IgD-negative memory B cell (primary cell): ENCODE results near the gene SRRM4. TPM values are rescaled to one million over a fixed set of nuclear protein-coding genes. Genes with fewer than 3 reads are reported as not detected.
"Not testable (repeated sequence)": the region's sequence is repeated elsewhere in the genome, so short reads cannot be mapped to it uniquely, and the experiment has no call there.

Experiments used
- H3K27ac Mint-ChIP-seq, 3 donors: one replicate each; pipeline ENCODE4 v1.8.0; 2020 to 2022; ENCODE audit warnings: mild to moderate bottlenecking in 3 of 3, mixed read lengths in 3 of 3, moderate library complexity in 1 of 3
- H3K27me3 Mint-ChIP-seq: one replicate; pipeline ENCODE4 v1.8.0; 2021; ENCODE audit warnings: mixed read lengths
- H3K36me3 Mint-ChIP-seq: one replicate; pipeline ENCODE4 v1.8.0; 2020; ENCODE audit warnings: mild to moderate bottlenecking, mixed read lengths
- H3K4me1 Mint-ChIP-seq, 3 donors: one replicate each; pipeline ENCODE4 v1.8.0; 2020 to 2022; ENCODE audit warnings: mixed read lengths in 3 of 3, mild to moderate bottlenecking in 1 of 3
- H3K4me3 Mint-ChIP-seq, 4 donors: one replicate each; pipeline ENCODE4 v1.8.0; 2020 to 2022; ENCODE audit warnings: mild to moderate bottlenecking in 4 of 4, mixed read lengths in 4 of 4, moderate library complexity in 3 of 4
- H3K9me3 Mint-ChIP-seq, 3 donors: one replicate each; pipeline ENCODE4 v1.8.0; 2020 to 2021; ENCODE audit warnings: mixed read lengths in 3 of 3, mild to moderate bottlenecking in 1 of 3
- polyA plus RNA-seq: library from polyadenylated mRNA; unstranded; fragments of 300-500 nt; fragmentation: Illumina TruSeq; gene quantifications from one replicate; pipeline ENCODE4 v1.2.3, GENCODE V29; 2021

The SRRM4 gene
- polyA plus RNA-seq, 1 donor from 2014 or later, result not detected

DNA sequence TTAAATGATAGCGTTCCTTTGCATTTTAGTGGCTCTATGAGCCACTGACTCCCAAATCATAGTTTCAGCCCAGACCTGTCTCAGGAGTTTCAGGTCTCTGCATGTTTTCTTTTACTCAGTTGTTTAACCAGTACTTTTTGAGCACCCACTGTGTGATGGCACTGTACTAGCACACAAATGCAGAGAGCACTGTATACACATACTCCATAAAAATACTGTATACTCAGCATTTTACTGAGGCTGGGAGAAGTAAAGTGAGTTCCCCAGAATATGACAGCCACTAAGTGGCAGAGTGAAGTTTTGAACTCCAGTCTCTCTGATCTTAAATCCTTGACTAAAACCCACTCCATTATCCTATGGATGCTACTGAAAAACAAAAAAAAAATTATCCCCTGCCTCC lies 121.4 kb downstream of the SRRM4 start:
- Mint-ChIP-seq H3K4me1 (peaks cover 0 to 2% (median 0%) of the 10 kb centered on the region in 3 donors), H3K9me3 (peaks cover 10 to 12% (median 12%) of the 10 kb centered on the region in 3 donors), H3K4me3 (no peak overlapping the region), H3K27ac (no peak overlapping the region), H3K27me3 (no peaks in the 10 kb centered on the region), H3K36me3 (peaks cover 3% of the 10 kb centered on the region)

DNA sequence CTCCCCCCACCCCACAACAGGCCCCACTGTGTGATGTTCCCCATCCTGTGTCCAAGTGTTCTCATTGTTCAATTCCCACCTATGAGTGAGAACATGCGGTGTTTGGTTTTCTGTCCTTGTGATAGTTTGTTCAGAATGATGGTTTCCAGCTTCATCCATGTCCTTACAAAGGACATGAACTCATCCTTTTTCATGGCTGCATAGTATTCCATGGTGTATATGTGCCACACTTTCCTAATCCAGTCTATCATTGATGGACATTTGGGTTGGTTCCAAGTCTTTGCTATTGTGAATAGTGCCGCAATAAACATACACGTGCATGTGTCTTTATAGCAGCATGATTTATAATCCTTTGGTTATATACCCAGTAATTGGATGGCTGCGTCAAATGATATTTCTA lies 123.6 kb downstream of the SRRM4 start:
- not testable (repeated sequence) for H3K9me3 Mint-ChIP-seq, H3K27me3 Mint-ChIP-seq, H3K4me3 Mint-ChIP-seq

DNA sequence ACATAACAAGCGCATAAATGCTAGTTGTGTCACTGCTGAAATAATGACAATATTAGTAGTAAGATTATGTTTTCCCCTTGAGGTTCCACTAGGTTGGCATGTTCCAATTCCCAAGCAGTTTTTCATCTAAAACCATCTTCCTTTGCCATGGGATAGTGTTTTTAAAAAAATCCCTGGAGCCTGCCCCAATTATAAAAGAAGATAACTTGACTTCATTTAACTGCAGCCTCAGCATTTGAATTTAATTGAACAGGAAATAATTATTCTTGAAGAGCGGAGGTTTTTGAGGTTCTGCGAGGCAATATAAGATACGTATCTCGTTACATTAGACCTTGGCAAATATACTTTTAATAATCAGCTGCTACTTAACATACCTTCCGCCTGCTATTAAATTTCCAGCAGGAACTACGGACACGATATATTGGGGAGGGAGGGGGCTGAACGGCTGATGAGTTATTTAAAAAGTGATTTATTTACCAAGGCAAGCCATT lies 132.2 kb downstream of the SRRM4 start:
- Mint-ChIP-seq H3K36me3 (no peaks in the 10 kb centered on the region), H3K27me3 (peaks cover 4% of the 10 kb centered on the region), H3K27ac (no peak overlapping the region), H3K9me3 (peaks cover 2 to 4% (median 4%) of the 10 kb centered on the region in 3 donors), H3K4me1 (no peaks in the 10 kb centered on the region), H3K4me3 (no peak overlapping the region)

More for the DNA sequence above, 123.6 kb downstream of the SRRM4 start:
- H3K36me3 Mint-ChIP-seq, H3K4me1 Mint-ChIP-seq, H3K27ac Mint-ChIP-seq: not testable (repeated sequence)

DNA sequence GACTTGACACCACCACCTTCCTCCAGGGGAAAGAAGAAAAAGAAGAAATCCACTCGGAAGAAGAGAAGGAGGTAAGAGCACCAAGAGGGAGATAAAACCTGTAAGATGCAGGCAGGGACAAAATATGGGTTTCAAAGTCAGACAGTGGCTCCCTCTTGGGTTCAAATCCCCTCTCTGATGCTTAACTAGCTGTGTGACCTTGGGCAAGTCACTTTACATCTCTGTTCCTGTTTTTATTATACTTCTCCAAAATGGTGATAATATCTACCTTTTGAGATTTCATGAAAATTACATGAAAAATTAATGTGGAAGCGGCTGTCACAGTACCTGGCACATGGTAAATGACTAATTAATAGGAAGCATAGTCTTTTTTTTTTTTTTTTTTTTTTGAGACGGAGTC lies 133.0 kb downstream of the SRRM4 start:
- no peaks in the 10 kb centered on the region for H3K36me3 Mint-ChIP-seq
- H3K4me1 Mint-ChIP-seq, result no peaks in the 10 kb centered on the region
- H3K27me3 Mint-ChIP-seq, result peaks cover 4% of the 10 kb centered on the region
- no peak overlapping the region for H3K27ac Mint-ChIP-seq
- H3K4me3 Mint-ChIP-seq, result no peak overlapping the region
- peaks cover 2 to 5% (median 4%) of the 10 kb centered on the region in 3 donors for H3K9me3 Mint-ChIP-seq

DNA sequence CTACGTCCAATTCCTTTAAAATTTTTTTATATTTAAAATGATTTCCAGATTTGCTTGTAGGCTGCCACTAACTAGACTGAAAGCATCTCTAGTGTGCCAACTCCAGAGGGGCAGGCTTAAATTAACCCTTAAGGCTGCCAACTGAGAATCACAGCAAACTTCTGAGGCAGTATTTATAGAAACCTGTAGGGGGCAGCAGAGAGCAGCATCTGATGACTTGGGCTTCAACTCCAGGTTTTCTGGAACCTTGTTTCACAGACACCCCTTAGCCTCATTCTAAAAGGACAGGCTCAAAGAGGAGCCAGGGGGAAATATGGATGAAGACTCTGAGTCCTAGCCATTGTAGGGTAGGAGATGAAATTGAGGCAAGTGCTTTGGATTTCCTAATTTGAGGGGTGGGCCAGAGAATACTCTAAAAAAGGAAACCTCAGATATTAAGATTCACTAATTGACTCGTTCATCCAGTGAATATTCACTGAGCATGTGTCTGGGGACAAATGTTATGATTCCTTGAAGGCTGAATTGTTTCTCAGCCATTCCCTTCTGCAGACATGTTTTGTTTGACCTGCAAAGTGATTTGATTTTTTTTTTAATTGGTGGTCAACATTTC lies 134.1 kb downstream of the SRRM4 start:
- Mint-ChIP-seq H3K4me3 (no peak overlapping the region), H3K4me1 (no peaks in the 10 kb centered on the region), H3K27me3 (peaks cover 4% of the 10 kb centered on the region), H3K36me3 (no peaks in the 10 kb centered on the region), H3K27ac (no peak overlapping the region), H3K9me3 (peaks cover 2 to 6% (median 4%) of the 10 kb centered on the region in 3 donors)

DNA sequence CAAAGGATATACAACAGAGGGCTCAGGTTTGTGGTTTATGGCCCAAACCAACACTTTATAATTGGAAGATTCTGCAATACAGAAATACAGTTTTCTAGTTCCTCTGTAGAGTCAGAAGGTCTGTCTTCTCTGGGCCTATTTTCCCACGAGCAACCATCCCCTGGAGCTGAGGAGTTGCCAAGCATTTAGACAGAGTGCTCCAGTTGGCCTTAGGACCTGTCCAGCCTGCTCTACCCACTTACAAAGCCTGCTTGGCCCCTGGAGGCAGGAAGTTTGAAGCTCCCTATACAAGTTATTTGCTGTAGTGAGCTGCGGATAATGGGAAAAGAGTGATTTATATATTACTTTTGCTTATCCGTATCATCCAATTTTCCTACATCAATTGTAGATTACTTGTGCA lies 136.6 kb downstream of the SRRM4 start:
- Mint-ChIP-seq H3K9me3 (peaks cover 0 to 4% (median 0%) of the 10 kb centered on the region in 3 donors), H3K4me1 (no peaks in the 10 kb centered on the region), H3K4me3 (no peak overlapping the region), H3K27me3 (no peaks in the 10 kb centered on the region), H3K27ac (no peak overlapping the region), H3K36me3 (no peaks in the 10 kb centered on the region)

DNA sequence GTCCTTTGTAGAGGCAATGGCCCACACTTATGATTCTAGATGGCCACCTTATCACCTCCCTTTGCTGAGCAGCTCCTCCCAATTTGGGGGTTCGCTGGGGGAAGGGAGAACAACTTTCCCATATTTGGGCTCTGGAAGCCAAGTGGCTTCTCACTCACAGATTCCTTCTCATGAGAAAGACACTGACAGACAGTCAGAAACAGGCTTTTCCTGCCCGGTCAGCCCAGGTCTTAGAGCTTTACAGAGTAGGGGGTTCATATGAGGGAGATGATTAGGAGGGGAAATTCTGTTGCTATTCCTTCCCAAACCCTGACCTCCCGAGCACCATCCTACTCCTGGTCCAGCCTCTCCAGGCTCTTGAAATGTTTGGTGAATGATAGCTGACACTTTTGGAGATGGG lies 137.3 kb downstream of the SRRM4 start:
- H3K36me3 Mint-ChIP-seq, result no peaks in the 10 kb centered on the region

DNA sequence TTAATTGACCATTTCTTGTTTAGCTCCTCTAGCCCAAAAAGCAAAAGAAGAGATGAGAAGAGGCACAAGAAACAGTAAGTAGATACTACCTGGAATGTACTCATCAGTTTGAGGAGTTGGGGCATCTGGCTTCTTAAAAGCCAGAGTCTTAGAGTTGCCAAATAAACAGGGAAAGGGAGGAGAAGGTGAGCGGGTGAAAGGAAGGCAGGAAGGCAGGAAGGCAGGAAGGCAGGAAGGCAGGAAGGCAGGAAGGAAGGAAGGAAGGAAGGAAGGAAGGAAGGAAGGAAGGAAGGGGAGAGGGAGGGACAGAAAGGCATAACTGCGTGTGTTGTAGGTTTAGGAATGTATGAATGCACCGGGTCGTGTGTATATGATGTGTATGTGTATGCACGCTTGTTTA lies 140.7 kb downstream of the SRRM4 start:
- H3K4me1 Mint-ChIP-seq, result no peaks in the 10 kb centered on the region
- no peaks in the 10 kb centered on the region for H3K36me3 Mint-ChIP-seq
- H3K27ac Mint-ChIP-seq, result no peak overlapping the region
- H3K4me3 Mint-ChIP-seq, result no peak overlapping the region
- H3K9me3 Mint-ChIP-seq, result peaks cover 0 to 7% (median 0%) of the 10 kb centered on the region in 3 donors
- no peaks in the 10 kb centered on the region for H3K27me3 Mint-ChIP-seq

More for the DNA sequence above, 137.3 kb downstream of the SRRM4 start:
- no peaks in the 10 kb centered on the region for H3K27me3 Mint-ChIP-seq
- H3K9me3 Mint-ChIP-seq, result peaks cover 0 to 4% (median 0%) of the 10 kb centered on the region in 3 donors
- H3K4me1 Mint-ChIP-seq, result no peaks in the 10 kb centered on the region
- H3K27ac Mint-ChIP-seq, result no peak overlapping the region
- H3K4me3 Mint-ChIP-seq, result no peak overlapping the region

DNA sequence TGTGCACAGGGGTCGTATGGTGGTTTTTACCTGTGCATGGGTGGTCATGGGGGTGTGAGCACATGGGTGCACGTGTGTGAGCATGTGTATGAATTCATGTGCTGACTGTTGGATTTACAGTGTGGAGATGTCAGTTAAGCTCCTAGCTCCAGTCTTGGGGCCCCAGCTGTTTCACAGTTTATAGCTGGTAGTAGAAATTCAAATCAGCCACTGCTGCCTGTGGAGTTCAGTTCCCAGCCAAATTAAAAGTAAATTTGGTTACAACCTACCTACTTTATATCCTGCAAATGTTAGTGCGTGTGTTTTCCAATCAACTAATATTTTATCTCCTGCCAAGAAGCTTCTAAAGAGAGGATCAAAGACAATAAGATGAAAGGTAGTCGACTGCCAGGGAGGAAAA lies 141.4 kb downstream of the SRRM4 start:
- H3K4me3 Mint-ChIP-seq, result no peak overlapping the region
- peaks cover 0 to 7% (median 0%) of the 10 kb centered on the region in 3 donors for H3K9me3 Mint-ChIP-seq
- H3K27me3 Mint-ChIP-seq, result no peaks in the 10 kb centered on the region
- no peaks in the 10 kb centered on the region for H3K36me3 Mint-ChIP-seq
- no peaks in the 10 kb centered on the region for H3K4me1 Mint-ChIP-seq
- H3K27ac Mint-ChIP-seq, result no peak overlapping the region

DNA sequence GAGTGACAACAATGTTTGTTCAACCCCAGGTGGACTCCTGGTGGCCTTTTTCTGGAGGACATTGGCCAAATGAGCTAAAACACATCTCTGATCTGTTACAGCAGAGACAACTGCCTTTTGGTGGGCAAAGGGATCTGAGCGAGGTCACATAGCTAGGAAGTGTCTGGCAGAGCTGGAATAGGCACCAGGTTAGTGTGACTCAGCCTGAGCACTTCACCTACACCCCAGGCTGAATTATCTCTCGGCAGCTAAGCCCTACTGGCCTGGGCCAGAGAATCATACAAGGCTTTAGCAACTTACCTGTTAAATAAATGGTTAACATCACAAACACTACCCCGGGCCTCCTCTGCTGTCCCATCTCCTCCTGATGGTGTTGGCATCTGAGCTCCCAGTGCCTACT lies 147.2 kb downstream of the SRRM4 start:
- Mint-ChIP-seq H3K27me3 (no peaks in the 10 kb centered on the region), H3K4me3 (no peak overlapping the region), H3K27ac (no peak overlapping the region), H3K36me3 (no peaks in the 10 kb centered on the region), H3K4me1 (no peaks in the 10 kb centered on the region), H3K9me3 (peaks cover 4 to 15% (median 7%) of the 10 kb centered on the region in 3 donors)

DNA sequence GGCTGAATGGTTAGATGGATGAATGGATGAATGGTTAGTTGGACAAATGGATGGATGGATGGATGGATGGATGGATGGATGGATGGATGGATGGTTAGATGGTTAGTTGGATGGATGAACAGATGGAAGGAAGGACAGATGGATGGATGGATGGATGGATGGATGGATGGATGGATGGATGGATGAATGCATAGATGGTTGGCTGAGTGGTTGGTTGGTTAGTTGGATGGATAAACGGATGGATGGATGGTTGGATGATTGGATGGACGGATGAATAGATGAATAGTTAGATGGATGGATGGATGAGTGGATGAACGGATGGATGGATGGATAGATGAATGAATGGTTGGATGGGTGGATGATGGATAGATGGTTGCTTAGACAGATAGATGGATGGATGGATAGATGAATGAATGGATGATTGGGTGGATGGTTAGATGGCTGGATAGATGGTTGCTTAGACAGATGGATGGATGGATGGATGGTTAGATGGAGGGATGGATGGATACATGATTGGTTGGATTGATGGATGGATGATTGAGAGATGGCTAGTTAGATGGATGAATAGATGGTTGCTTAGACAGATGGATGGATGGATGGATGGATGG lies 148.6 kb downstream of the SRRM4 start:
- no peaks in the 10 kb centered on the region for H3K36me3 Mint-ChIP-seq
- H3K27me3 Mint-ChIP-seq, result no peaks in the 10 kb centered on the region
- H3K4me1 Mint-ChIP-seq, result no peaks in the 10 kb centered on the region
- H3K9me3 Mint-ChIP-seq, result peaks cover 4 to 22% (median 4%) of the 10 kb centered on the region in 3 donors
- peak overlapping the region in 1 of 4 donors; percentile 38 for H3K4me3 Mint-ChIP-seq
- no peak overlapping the region for H3K27ac Mint-ChIP-seq

DNA sequence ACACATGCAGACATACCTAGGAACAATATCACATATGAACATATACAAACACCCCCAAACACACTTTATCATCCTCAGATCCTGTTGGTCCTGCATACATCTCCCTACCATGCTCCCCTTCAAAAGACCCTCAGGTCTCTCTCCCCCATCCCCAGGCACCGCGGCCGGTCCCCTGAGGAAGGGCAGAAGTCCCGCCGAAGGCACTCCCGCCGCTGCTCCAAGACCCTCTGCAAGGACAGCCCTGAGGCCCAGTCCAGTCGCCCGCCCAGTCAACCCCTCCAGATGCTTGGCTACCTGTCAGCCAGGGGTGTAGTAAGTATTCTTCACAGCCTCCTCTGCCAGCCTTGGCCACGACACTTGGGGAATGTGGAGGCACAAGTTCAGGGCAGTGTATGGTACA lies 149.2 kb downstream of the SRRM4 start:
- no peaks in the 10 kb centered on the region for H3K4me1 Mint-ChIP-seq
- H3K9me3 Mint-ChIP-seq, result peaks cover 4 to 23% (median 6%) of the 10 kb centered on the region in 3 donors
- no peak overlapping the region for H3K4me3 Mint-ChIP-seq
- no peaks in the 10 kb centered on the region for H3K36me3 Mint-ChIP-seq
- H3K27me3 Mint-ChIP-seq, result no peaks in the 10 kb centered on the region
- H3K27ac Mint-ChIP-seq, result peak overlapping the region in 1 of 3 donors; percentile 52

DNA sequence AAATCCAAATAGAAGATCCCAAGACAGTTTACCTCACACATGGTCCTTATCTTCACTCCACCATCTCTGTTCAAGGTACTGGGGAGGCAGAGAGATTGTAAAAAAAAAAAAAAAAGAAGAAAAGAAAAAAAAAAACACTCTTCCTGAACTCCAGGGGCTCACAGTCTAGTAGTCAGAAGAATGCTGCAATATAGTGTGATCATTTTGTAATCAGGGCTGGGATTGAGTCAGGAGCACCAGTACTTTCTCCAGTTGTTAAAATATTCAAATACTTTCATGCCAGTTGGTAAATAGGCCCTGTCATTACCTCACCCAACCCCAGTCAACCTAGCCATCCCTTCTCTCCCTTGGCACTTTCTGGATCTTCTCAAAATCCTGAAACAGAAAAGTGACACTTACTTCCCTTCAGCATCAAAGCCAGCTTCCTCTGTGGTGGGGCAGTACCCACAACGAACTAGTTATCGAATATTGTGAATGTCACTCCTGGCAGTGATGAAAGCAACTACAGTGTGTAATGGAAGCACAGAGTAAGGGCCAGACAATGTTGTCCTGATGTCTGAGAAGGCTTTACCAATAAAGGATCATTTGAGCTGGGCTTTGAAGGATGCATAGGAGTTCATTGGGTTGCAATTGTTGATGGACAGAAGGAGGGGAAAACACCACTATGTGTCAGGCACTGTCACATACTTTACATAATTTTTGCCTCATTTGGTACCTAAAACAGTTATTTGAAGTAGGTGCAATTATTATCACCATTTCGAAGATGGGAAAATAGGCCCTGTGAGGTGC lies 153.1 kb downstream of the SRRM4 start:
- Mint-ChIP-seq H3K27me3 (peaks cover 2% of the 10 kb centered on the region), H3K36me3 (no peaks in the 10 kb centered on the region), H3K27ac (no peak overlapping the region), H3K4me1 (no peaks in the 10 kb centered on the region), H3K9me3 (peaks cover 4 to 19% (median 6%) of the 10 kb centered on the region in 3 donors), H3K4me3 (no peak overlapping the region)

DNA sequence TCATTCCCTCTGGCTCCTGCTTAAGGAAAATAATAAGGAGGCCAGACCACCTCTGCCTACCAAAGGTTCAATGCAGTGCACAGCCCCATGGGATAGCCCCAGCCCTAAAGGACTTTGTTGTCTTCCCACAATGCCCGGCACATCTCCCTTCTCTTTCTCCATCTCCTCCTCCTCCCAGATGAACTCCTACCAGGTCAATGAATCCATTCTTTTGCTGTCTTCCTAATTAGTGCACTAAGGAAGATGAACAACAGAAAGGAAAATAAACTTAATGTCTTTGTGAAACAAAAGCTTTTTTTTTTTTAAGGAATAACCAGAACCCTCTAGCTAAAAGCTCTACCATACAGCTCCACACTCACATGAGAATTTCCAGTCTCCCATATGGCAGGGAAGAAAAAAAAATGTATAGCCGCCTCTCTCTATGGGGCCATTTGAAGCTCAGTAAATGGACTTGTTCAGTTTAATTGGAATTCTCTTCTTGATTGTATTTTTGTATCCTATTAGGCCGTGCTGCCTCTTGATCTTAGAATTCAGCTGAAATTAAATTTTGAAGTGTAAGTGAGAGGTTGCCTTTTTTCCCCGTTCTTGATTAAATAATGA lies 155.6 kb downstream of the SRRM4 start:
- Mint-ChIP-seq H3K4me3 (no peak overlapping the region), H3K4me1 (no peaks in the 10 kb centered on the region), H3K27me3 (peaks cover 2% of the 10 kb centered on the region), H3K27ac (no peak overlapping the region), H3K36me3 (peaks cover 1% of the 10 kb centered on the region), H3K9me3 (peaks cover 2 to 8% (median 4%) of the 10 kb centered on the region in 3 donors)

DNA sequence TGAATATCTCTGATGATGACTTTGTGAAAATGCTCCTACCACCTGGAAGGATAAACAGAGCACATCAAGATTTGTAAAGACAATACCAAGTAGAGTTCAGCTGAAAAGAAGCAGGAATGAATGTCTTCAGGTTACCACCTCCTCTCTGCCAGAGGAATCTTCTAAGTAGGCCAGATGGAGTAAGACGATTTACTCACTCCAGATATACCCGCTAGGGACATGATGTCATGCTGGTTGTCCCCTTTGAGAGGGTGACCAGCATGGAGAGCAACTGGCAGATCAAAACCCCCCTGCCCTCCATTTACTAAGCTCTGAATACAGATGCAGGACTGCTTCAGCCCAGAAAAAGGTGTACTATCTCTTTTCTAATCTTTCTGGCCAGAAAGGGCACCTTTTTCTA lies 158.1 kb downstream of the SRRM4 start:
- Mint-ChIP-seq H3K36me3 (peaks cover 1% of the 10 kb centered on the region), H3K4me3 (no peak overlapping the region), H3K9me3 (peaks cover 0 to 5% (median 5%) of the 10 kb centered on the region in 3 donors), H3K27me3 (peaks cover 4% of the 10 kb centered on the region), H3K4me1 (no peaks in the 10 kb centered on the region), H3K27ac (no peak overlapping the region)
